HG03521 (cell line): Measurements from ENCODE around the gene OR56A3.
"Not testable (repeated sequence)": the region's sequence is repeated elsewhere in the genome, so short reads cannot be mapped to it uniquely, and the experiment has no call there.

Source experiments
- ATAC-seq: cut with Tn5 transposase; IDR thresholded peaks from one replicate; pipeline ENCODE4 v1.9.1; 2021; ENCODE audit warnings: mild to moderate bottlenecking, moderate library complexity; ENCODE audit not compliant: unreplicated experiment

OR56A3 gene

GRCh38 chr11:5941951-5942350, at the start of gene OR56A3:
Gene OR56A3 (plus strand): TSS chr11:5942251. CDS start chr11:5947347, 5,096 bp downstream.
- ATAC-seq: no peak

DNA sequence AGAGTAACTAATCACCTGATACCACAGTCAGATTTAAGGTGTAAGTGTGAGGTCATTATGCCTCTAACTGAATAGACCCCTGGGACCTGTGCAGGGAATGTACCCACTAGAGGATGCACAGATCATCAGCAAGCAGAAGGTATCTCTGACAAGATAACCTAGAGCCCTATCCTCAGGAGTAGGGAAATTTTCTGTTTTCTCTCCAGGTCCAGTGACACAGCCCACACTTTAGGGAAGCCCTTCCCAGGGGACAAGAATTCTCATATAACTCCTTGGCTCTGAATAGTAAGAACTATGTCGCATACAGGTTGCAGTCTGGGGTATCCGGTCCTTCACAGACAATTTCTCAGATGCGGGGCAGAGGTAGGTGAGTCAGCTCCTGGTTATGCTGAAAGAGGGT, 49.1 kb upstream of the OR56A3 start, which contains the start of gene OR52E5:
Gene OR52E5 (plus strand): TSS at position 301 of the 400 bp plus-strand sequence. CDS start 7,569 bp downstream, outside the sequence.
- no peak for ATAC-seq

DNA sequence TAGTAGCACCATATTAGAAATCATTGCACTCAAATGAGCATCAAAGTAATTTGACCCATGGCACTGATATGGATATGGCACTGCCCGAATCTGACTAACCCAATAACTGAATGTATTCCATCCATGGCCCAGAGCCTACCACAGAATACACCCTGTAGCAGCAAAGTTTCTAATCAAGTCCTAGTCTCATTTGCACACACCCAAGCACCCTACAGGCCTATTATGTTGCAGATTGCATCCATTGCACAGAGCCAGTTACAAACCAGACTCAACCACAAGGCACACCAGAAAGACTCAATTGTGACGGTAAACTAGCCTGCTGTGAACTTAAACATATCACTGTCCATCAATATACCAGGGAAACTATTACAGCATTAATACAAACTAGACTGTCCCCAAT, 42.5 kb upstream of the OR56A3 start:
- ATAC-seq: no peak

DNA sequence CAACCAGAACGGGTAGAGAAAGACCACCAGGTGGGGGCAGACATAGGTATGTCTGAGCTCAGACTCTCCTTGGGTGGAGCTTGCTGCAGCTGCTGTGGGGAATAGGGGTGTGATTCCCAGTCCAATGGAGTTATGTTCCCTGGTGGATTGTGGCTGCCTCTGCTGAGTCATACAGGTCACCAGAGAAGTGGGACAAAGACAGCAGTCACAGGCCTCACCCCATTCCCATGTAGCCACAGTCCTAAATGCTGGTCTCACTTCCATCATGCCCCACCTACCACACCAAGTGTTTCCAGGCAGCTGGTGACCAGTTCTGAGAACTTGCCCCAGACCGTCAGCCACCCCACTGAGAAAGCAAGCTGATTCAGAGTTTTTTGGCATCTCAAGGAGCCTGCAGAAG, 31.5 kb upstream of the OR56A3 start:
- no peak for ATAC-seq

- peak; percentile 48 for ATAC-seq
Observed at GRCh38 chr11:5922749-5923426, 19.2 kb upstream of the OR56A3 start.

DNA sequence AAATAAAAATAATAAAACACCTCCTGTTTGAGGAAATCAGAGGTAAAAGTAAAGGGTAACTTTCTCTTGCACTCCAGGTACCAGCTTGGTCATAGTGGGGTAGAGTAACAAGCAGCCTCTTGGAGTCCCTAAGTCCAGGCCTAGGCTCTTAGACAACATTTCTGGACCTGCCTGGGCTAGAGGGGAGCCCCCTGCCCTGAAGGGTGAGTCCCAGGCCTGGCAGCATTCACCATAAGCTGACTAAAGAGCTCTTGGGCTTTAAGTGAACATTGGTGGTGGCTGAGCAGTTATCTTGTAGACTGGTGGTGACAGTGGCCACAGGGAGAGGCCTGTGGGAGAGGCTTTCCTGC, 18.6 kb upstream of the OR56A3 start:
- no peak for ATAC-seq

DNA sequence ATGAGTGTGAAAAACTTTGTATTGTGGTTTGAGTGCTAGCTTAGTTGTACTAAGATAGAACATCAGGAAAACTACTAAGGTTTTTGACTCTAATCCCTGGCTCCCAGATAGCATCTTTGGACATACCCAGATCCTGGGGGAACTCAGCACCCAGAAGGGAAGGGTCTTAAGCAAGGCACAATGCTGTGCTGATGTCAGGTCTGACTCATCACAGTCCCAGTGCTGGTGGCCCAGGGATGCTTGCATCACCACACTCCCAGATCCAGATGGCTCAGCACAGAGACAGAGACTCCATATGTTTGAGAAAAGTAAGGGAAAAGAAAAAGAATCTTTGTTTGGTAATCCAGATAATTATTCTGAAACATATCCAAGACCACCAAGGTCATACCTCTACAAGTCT, 18.3 kb upstream of the OR56A3 start:
- no peak for ATAC-seq

DNA sequence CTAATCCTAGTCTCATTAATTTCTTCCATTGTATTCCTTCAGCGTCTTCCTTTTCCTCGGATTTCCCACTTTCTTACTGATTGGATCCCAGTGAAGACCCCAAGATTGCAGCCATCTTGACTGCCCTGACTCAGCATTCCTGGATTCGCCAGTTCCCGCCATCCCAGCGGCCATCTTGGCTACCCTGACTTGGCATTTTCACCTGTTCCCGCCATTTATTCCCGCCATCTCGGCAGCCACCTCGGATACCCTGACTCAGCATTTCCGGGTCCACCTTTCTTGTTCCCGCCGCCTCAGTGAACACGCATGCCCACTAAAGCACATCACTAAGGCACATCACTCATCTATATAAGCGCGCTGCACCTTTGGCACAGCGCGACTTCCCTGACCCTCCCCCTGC, 13.8 kb upstream of the OR56A3 start:
- no peak for ATAC-seq

DNA sequence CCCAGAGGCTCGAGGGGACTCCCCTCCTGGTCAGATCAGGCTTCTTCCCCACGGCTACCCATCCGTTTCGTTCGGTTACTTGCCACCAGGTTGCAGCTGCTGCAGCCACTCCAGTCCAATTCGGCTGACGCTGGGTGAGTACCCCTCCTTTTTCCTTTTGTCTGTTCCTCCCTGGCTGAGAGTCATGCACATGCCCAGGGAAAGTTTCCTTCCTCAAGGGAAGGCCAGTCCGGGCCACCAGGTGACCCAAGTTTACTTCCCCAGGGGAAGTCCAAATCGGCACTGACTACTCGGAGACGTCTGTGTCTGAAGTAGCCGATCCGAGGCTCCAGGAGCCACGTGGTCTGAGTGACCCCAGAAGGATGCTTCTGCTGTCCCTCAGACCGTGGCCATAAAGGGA, 13.2 kb upstream of the OR56A3 start:
- ATAC-seq: no peak

DNA sequence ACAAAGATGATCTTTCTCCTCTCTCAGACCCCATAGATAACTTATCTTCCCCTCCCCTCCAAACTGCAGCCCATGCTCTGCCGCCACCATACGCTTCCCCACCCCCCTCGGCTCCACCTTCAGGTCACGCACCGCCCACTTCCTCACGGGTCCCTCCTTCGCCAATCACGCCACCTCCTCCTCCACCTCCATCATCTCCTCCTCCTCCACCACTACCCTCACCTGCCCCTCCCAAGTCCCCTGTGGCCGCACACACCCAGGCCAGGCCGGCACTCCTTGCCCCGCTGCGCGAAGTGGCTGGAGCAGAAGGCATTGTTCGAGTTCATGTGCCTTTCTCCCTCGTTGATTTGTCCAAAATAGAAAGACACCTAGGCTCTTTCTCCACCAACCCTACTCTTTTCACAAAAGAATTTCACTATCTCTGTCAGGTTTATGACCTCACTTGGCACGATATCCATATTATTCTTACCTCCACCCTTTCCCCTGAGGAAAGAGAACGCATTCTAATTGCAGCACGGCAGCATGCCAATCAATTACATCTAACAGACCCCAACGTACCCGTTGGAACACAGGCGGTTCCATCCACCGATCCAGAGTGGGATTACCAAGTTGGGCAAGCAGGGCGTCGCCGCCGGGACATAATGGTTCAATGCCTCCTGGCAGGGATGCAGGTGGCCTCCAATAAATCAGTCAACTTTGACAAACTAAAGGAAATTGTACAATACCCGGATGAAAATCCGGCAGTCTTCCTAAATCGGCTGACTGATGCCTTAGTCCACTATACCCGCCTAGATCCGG, 12.3 kb upstream of the OR56A3 start:
- no peak for ATAC-seq

DNA sequence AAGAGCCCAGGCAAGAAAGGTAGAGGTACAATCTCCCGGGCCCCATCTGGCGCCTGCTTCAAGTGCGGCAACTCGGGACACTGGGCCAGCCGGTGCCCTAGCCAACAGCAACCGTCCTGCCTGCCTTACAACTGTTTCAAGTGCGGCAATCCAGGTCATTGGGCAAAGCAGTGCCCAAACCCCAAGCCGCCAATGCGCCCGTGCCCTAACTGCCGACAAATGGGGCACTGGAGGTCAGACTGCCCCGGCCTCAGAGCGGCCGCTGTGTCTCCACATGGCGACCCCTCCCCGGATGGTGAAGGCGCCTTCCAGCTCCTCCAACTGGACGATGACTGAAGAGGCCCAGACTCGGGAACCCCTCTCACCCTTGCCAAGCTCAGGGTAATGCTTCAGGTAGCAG, 11.4 kb upstream of the OR56A3 start:
- no peak for ATAC-seq

GRCh38 chr11:5931061-5931460, 11.0 kb upstream of the OR56A3 start:
- no peak for ATAC-seq

- no peak for ATAC-seq
Observed at GRCh38 chr11:5932671-5933070, 9.4 kb upstream of the OR56A3 start.

- ATAC-seq: no peak
Observed at GRCh38 chr11:5933116-5933515, 8.9 kb upstream of the OR56A3 start.

DNA sequence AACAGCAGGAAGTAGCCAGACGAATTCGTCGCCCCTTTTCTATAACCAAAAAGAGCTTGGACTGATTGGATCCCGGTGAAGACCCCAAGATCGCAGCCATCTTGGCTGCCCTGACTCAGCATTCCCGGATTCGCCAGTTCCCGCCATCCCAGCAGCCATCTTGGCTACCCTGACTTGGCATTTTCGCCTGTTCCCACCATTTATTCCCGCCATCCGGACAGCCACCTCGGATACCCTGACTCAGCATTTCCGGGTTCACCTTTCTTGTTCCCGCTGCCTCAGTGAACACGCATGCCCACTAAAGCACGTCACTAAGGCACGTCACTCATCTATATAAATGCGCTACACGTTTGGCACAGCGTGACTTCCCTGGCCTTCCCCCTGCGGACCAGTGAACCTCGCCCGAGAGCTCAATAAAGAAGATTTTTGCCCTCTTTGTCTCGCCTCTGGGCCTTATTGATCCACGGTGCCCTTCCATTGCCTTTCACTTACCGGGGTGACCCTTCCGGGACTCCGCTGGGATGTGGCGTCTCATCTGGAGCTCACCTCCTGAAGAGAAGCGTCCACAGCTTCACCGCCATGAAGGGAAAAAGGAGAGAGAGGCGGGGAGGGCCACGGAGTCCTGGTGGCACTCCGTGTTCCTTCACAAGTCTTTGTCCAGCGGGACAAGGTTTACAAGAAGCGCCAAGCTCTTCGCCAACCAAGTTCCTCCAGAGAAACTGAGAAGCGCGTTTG, 4.0 kb upstream of the OR56A3 start:
- ATAC-seq: no peak

GRCh38 chr11:5938603-5938965, 3.5 kb upstream of the OR56A3 start:
- ATAC-seq: no peak

- ATAC-seq: no peak
Observed at GRCh38 chr11:5940748-5941147, 1.3 kb upstream of the OR56A3 start.

- no peak for ATAC-seq
Observed at GRCh38 chr11:5955586-5955985, 13.5 kb downstream of the OR56A3 start.

GRCh38 chr11:5960704-5961320, 18.8 kb downstream of the OR56A3 start:
- ATAC-seq: not testable (repeated sequence)

- ATAC-seq: no peak
Observed at GRCh38 chr11:5966958-5967357, 24.9 kb downstream of the OR56A3 start.

GRCh38 chr11:5967708-5968107, 25.7 kb downstream of the OR56A3 start:
- ATAC-seq: no peak
